HG02981 (cell line): ENCODE results near the gene TFAP2D.

Experiments used
- ATAC-seq: cut with Tn5 transposase; IDR thresholded peaks from one replicate; pipeline ENCODE4 v1.9.1; 2021; ENCODE audit warnings: mild to moderate bottlenecking, moderate library complexity; ENCODE audit not compliant: unreplicated experiment

Gene TFAP2D

DNA sequence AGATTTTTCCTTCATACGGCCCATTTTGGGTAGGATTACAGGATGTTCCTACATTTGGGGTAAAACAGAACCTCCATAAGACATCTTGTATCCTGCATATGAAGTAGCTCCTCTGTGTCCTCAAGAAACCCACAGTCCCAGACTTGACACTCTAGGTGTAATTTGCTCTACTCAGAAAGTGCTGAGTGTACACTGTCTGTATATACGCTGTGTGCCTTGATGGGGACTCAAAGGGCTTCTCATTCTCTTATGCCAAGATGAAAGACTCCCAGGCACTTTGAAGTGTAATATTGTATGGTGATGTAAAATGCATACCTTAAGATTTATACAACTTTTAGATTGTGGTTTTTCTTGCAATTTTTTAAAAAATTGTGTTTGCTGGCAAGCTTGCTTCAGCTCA is 5.2 kb downstream of the TFAP2D start:
- ATAC-seq = no peak

DNA sequence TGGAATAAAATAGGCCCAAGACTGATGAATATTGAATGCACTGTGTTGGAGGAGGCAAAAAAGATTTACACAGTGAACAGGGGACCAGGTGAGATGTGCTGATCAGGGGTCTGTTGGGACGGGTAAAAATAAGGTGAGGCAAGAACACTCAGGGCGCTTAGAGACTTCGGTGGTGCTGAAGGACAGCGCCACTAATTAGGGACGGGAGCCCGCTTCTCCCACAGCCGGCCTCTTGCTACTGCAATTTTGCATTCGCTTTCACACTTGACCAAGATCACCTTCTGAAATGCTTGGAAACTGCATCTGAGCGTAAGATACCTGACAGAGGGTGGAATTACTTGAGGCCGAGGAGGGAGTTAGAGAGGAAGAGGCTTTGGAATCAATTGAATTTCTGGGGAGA is 7.3 kb downstream of the TFAP2D start:
- ATAC-seq = no peak

DNA sequence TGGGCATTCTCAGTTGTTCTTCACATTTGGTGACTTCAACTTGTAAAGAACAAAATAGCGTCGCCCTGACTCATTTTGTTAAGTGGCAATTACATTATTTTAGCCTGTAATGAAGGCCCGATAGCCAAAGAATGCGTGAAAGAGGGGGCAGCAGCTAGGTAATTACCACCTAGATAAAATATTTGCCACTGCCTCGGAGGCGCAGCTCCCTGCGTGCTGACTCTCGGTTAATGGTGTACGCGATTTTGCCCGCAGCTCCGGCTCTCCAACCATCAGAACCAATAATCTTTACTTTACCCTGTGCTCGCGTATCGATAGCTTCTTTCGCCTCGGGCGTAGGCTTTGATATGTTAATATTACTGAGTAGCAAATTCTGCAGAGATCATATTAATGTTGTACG is 8.7 kb downstream of the TFAP2D start:
- ATAC-seq = no peak

DNA sequence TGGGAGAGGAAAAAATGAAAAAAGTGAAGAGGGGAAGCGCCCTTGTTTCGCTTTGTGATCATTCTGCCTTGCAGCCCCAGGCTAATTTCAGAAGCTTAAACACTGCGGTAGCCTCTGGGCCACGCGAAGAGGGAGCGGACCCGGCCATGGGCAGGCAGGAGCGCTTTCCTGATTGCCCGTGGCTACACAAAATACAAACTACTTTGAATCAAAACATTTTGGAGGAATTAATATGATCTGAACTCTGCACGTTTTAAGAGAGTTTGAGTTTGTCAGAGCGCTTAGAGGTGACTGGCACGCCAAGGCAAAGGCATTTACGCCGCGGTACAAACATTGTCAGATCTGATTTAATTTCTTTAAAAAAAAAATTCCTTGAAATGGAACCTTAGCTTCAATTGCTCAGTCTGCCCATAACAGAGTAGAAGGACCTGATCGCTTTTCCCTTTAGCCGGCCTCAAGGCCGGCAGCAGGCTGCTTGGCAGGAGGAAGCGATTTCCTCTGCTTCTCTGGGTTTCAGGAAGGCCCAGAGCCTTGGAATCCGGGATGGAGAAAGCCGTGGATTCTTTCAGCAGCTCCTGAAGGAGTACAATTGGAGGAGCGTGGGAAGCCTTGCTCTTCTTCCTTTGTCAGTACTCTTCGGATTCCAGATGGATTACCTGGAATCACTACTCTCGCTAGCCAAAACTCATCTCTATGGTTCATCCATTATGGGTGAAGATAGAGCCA is 9.7 kb downstream of the TFAP2D start:
- no peak for ATAC-seq

DNA sequence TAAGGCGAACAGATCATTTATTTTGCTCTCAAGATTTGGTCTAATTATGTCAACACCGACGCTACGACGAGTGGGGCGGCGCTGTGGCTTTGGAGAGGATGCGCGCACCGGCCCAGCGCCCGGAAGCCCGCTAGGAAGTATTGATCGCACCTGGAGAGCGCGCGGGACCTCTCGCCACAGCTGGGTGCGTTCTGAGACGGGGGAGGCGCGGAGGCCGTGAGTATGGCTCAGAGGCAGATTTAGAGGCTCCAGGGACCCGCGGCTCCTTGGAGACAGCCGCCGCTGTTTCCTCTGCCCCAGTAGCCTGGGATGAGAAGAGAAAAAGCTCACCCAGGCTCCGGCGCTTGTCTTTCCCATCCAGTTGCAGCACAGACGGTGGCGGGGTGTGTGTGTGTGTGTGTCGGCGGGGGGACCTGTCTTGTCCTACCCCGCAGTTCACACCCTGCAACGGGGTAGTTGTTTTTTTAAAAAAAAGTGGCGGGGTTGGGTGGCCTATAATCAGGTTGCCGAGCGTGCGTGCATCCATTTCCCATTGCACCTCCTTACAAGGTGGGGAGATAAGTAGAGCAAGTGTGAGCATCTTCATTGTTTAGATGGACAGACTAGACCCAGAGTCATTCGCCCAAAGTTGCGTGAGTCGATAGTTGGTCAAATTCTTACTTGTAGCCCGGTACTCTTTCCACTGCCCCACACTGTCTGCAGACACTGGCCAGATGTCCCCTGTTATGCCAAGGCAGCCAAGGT is 11.2 kb downstream of the TFAP2D start:
- ATAC-seq = no peak

DNA sequence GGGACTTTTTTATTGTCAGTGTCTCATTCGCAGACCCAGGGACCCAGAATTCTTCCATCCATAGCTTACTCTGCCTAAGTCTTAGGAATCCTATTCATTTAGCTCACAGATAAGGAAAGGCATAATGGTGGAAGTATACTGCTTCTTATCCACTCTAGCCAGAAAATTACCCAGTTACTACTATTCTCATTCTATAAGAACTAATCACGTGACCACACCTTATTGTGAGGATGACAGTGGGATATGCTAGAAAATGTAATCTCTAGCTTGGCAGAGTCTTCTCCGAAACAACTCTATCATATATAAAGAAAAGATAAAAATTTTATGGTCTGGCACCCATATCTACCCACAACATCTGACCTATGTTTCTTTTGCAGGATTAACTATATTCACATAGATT is 21.2 kb downstream of the TFAP2D start:
- ATAC-seq = no peak

DNA sequence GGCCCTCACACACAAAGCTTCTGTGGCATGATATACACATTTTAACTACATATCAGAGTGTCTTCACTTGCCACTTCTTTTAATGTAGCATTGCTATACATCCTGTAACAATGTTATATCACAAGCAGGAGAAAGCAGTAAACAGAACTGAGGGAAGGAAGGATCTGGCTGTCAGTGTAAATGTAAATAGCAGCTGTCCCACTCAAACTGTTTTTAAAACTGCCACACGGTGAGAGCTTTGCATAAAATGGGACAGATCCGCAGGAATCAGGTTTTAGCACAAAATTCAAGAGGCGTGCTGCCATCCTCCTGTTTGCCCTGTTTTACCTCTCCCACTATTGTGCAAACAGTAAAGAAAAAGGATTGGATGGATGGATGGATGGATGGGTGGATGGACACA is 28.8 kb downstream of the TFAP2D start:
- no peak for ATAC-seq

DNA sequence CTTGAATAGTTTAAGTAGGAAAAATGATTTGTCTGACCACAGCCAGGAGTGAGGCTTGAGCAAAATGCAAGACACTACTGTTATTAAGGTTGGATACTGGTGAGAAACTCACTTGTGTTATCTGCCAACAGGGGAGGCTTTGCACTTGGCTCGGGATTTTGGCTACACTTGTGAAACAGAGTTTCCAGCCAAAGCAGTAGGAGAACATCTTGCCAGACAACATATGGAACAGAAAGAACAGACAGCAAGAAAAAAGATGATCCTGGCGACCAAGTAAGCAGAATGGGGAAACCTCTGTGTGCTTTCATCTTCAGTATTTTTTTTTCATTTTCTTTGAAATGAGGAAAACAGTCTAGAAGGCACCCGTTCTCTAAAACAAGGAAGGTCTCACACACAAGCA is 31.6 kb downstream of the TFAP2D start:
- ATAC-seq = no peak

DNA sequence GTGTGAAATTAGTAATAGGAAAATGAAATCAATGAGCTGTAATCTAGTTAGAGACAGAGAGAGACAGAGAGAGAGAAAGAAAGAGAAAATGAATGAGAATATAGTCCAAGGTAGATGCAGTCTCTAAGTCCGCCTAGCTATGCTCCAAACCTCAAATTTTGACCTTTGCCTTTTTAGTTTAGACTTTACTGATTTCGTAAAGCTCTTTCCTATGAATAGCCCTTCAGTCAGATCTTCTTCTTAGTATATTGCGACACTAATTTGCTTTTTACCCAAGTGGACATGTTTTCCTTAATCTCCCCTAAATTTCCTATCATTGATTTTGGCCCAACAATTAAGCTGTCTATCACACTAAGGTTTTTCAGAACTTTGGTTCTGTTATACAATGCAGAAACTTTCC is 49.5 kb downstream of the TFAP2D start:
- no peak for ATAC-seq

DNA sequence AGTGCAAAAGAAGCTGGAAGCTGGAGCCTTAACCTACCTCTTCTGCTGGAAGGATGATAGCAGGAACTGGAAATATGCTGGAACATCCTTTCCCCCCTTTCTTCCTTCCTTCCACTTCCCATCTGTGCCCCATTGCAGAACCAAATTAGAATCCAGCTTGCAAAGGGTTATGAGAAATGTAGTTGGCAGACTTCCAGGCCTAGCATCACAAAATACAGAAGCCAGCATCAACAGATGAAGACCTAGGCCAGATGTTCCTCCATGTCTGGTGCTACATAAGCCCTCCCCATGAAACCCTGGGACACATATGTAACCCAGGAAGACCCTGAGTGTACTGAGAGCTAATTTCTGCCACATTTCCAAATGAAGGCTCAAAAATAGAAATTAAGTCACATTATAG is 65.4 kb downstream of the TFAP2D start:
- ATAC-seq = no peak

DNA sequence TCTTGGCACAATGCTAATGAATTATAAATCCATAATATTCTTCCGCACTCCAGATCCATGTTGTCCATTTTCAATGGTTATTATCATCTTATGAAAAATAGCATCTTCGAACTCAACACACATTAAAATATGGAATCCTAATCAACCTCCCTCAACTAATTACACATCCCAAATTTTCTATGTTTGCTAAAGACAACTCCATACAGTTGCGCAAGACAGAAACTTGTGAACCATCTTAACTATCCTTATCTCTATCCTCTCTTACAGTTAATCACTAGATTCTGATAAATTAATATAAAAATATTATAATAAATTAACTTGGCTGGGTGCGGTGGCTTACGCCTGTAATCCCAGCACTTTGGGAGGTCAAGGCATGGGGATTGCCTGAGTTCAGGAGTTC is 67.1 kb downstream of the TFAP2D start:
- ATAC-seq = no peak

DNA sequence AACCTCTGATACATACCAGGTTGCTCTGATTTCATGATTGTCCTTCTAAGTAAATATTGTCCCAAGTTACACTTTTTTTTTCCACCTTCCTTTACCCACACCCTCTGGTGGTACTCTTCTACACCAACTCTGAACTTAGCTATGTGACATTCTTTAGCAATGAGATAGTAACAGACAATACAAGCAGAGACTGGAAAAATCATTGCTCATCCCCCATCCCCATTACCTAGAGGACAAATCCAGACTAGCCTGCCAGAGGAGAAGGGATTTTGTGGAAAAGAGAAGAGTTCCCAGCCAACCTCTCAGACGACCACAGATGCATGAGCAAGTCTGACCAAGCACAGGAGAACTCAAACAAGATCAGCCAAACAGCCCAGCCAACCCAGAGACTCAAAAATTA is 72.6 kb downstream of the TFAP2D start:
- ATAC-seq = no peak

DNA sequence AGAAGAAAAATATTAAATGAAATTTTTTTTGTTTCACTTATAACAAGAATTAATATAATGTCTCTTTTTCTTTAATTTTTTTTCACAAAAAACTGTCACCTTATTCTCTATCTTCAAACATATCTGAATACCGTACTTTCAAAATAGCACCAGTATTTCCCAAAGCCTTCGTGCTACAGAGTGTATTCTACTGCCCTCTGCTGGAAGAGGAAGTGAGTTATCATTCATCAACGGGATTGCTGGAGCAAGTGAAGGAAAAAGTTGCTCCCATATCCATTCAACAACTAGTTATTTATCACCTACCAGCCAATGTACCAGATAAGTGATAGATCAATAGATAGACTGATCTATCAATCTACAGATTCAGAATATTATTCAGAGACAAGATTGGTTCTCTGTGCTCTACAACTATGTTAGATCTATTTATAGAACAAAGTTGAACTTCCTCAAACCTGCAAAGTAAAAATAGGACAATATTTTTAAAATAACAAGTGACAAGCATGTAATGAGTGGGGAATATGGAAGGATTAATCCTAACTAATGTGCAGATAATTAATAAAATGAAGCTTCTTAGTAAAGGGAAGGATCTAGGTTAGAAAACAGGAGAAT is 78.7 kb downstream of the TFAP2D start:
- no peak for ATAC-seq

DNA sequence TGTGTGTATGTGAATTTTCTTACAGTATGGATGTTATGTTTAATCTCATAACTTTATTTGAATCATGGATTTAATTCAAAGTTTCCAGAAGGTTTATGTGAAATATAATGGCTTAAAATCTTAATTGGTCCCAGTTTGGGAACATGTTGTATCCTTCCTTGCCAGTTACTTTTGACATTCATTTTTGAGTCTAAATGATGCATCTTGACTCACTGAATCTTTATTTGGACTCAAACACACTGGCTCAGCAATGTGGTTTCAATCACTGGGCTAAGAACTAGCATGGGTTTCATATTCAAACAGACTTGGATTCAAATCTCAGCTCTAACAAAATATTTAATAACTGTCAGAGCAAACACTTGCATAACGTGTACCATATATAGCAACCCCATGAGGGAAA is 79.4 kb downstream of the TFAP2D start:
- no peak for ATAC-seq

DNA sequence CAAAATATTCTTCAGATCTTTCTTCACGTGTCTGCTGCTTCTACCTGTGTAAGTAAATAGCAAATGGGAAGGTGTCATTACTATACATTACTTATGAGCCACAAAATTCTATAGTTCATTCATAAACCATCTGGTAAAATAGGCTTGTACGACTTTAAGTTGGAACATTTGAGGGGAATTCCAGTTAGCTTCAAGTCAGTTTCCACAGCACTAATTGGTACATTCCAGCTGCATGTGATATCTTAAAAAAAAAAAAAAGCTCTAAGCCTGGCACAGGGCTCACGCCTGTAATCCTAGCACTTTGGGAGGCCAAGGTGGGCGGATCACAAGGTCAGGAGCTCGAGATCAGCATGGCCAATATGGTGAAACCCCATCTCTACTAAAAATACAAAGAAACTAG is 82.2 kb downstream of the TFAP2D start:
- ATAC-seq = no peak

DNA sequence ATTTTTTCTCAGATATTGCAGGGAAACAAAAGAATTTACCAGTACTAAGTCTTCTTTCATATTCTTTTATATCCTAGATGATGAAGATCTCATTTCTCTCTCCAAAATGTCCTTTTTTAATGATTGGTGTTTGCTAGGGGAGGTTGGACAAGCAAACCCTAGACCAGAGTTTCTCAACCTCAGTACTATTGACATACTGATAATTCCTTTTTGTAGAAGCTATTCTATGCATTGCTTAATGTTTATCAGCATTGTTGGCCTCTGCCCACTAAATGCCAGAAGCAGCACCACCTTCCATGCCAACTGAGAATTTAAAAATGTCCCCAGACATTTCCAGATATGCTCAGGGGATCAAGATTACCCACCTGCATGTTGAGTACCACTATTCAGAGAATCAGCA is 91.0 kb downstream of the TFAP2D start:
- no peak for ATAC-seq

DNA sequence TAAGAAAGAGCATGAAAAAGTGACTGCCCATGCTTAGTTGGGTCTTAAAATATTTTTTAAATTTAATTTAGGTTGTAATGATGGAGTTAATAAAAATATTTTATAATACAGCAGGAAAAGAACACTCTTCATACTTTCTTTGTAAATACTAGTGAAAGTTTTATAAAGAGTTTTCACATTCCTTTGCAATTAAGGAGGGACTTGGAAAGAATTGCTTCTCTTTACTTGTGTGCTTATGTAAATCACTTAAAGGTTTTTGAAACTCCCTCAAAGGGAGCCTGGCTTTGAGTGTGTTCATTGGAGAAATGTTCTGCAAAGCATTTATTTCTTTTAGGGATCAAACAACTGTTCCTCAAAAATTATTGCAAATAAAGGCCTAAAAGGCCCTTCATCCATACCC is 93.7 kb downstream of the TFAP2D start:
- no peak for ATAC-seq

DNA sequence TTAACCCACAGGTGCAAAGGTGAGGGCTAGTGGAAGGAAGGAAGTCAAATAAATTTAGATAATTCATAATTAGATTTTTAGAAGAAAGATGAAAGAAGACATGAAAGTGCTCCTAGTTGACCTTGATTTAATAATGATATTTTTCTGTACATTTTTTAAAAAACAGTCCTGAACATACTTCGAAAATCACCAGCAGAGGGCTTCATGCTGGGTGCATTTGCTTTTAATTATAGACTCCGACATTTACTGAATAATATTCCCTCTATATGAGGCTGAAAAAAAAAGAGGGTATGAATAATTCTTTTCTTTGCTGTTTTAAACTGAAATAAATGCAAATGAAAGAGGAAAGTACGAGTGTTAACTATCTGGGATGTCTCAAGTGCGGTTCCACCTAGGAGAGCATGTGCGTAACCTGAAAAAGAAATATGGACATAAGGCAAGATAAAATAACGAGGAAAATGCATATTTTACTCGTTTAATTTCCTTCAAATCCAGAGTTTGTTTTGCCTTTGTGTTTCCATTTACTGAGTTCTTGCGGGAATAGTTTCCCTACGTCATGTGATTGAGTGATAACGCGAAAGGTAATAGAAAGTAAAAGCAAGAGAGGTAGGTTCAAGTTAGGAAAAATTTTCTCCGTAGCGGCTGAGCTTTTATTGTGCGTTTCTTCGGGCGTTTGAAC is 102.2 kb downstream of the TFAP2D start:
- peak; percentile 34 for ATAC-seq

DNA sequence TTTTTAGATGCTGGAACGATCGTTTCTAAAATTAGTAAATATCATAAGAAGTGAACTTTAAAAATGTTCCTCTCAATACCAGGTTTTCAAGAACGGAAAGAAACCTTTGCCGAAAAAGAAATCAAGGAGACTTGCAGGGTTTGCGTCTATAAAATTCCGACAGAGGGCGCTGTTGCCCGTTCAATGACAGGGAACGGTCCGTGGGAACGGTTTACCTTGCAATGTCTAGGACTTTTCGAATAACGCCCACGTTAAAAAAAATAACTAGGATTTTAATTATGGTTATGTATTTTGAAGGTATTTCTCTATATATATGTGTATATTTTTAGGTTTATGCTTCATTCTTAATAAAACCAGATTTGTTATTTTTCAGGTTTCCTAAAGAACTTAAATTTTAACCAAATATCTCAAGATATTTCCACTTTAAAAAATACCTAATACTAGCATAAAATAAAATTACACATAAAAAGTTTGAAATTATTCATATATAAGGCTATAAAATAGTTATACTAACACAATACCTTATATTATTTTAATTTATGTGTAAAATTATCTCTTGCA is 102.9 kb downstream of the TFAP2D start:
- ATAC-seq = peak; percentile 62

DNA sequence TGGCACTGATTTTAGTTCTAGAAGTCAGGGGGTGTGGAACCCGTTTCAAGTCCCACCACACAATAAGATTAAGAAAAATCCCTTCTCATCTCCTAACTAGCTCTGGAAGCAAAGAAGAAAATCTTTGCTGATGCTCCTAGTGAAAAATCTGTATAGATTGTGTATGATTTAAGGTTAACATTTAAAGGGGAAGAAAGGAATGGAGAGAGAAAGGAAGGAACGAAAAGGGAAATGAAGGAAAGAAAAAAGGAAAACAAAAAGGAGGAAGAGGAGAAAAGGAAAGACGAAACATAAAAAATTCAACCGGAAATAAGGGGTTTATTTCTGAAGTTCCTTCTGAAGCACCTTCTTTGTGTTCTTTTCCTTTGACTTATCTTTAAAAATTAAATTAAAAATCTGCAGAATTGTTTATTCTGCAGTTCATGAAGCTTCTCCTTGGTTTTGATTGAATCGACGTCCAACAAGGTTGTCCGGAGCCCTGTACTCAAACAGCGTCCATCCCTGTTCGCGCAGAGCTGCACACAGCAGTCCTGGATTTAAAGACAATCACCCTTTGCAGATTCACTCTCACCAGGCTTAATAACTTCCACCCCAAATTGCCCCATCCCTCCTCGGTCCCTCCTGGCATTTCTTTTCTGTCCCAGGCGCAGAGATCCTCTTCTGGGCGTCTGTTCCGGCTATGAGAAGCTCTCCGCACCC is 103.8 kb downstream of the TFAP2D start:
- no peak for ATAC-seq

DNA sequence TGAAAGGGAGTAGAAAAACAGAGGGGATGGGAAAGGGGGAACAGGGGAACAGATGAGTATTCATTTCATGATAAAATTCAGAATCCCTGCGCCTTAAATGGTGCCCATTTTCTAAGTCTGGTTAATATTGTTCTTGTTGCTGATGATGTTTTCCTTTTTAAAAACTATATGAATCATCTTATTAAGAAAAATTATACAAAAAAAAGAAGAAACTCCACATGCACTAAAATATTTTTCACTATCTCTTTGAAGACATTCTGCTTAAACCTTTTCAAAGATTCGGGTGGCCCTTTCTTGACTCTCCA is 104.3 kb downstream of the TFAP2D start:
- no peak for ATAC-seq
